NCI-H1417 (cell line): ENCODE results near the gene TADA1.
"Not testable (repeated sequence)": the region's sequence is repeated elsewhere in the genome, so short reads cannot be mapped to it uniquely, and the experiment has no call there.

Experiments
- DNase-seq, 3 experiments: peaks; one replicate each; lab custom pipeline; 2025; lab: John Stamatoyannopoulos, UW

The TADA1 gene

GRCh38 chr1:166843769-166844596, 32.1 kb downstream of the TADA1 start:
- no peak for DNase-seq

- no peak for DNase-seq
These were observed 32.7 kb downstream of the TADA1 start for GRCh38 chr1:166843322-166843721.

GRCh38 chr1:166840309-166841274, 35.5 kb downstream of the TADA1 start:
- peak in 1 of 3 experiments; percentile 29 for DNase-seq

GRCh38 chr1:166839600-166840308, 36.3 kb downstream of the TADA1 start:
- peak; percentile 81 to 88 (median 83) for DNase-seq

GRCh38 chr1:166838766-166839599, 37.1 kb downstream of the TADA1 start, which contains the start of gene POGK:
Gene POGK, plus strand, starts transcription at chr1:166839475. Its CDS starts 1,482 bp downstream, at chr1:166840957.
- DNase-seq = peak; percentile 93 to 96 (median 94)

GRCh38 chr1:166836733-166837132, 39.3 kb downstream of the TADA1 start:
- DNase-seq = no peak

- not testable (repeated sequence) for DNase-seq
These were observed 46.3 kb downstream of the TADA1 start for GRCh38 chr1:166829762-166830161.

- DNase-seq = no peak
These were observed 48.6 kb downstream of the TADA1 start for GRCh38 chr1:166827426-166827825.

- DNase-seq = no peak
These were observed 53.7 kb downstream of the TADA1 start for GRCh38 chr1:166822385-166822784.

- no peak for DNase-seq
These were observed 56.1 kb downstream of the TADA1 start for GRCh38 chr1:166819974-166820373.

GRCh38 chr1:166814611-166815010, 61.5 kb downstream of the TADA1 start:
- DNase-seq = no peak

- no peak for DNase-seq
These were observed 62.4 kb downstream of the TADA1 start for GRCh38 chr1:166813508-166814223.

GRCh38 chr1:166811691-166812090, 64.4 kb downstream of the TADA1 start:
- no peak for DNase-seq

- DNase-seq = no peak
These were observed 67.1 kb downstream of the TADA1 start for GRCh38 chr1:166808952-166809351.
